Esophagus squamous epithelium (tissue), 5 donors: ENCODE data around the gene RASAL2. TPM values are rescaled to one million over a fixed set of nuclear protein-coding genes. Genes with fewer than 3 reads are reported as not detected.

Source experiments
- DNase-seq: peaks from one replicate; lab custom pipeline; 2025; lab: John Stamatoyannopoulos, UW
- H3K27ac ChIP-seq, 4 donors: fragments of 200-600 bp; sonication (generic); one replicate each; pipeline ENCODE4 v1.5.1; 2016 to 2019; ENCODE audit warnings: mild to moderate bottlenecking in 1 of 4
- H3K27me3 ChIP-seq, 4 donors: fragments of 200-600 bp; sonication (generic); 1 replicate in 3 of 4; 2 replicates in 1 of 4; pipeline versions ENCODE4 v1.5.1 to v1.6.0; 2017 to 2021; ENCODE audit warnings: antibody characterized with exemption in 1 of 4
- H3K36me3 ChIP-seq, 3 donors: fragments of 200-600 bp; sonication (generic); one replicate each; pipeline ENCODE4 v1.5.1; 2016 to 2019
- H3K4me1 ChIP-seq, 3 donors: fragments of 200-600 bp; sonication (generic); one replicate each; pipeline ENCODE4 v1.5.1; 2017 to 2019
- H3K4me3 ChIP-seq, 4 donors: fragments of 200-600 bp; sonication (generic); 1 replicate in 3 of 4; 2 replicates in 1 of 4; pipeline ENCODE4 v1.5.1; 2016 to 2019; ENCODE audit warnings: mild to moderate bottlenecking in 2 of 4, moderate library complexity in 1 of 4
- H3K9me3 ChIP-seq, 3 donors: fragments of 200-600 bp; sonication (generic); one replicate each; pipeline ENCODE4 v1.5.1; 2016 to 2019
- POLR2A ChIP-seq, 4 donors: fragments of 450-650 bp; IDR thresholded peaks; one replicate each; pipeline ENCODE4 v1.6.1; 2017; ENCODE audit warnings: antibody characterized with exemption in 4 of 4, mild to moderate bottlenecking in 4 of 4, moderate library complexity in 3 of 4
- WGBS, 2 donors: methylation state at CpG; one replicate each; pipeline ENCODE4 v1.1.5; 2018; 5-methylcytosine and 5-hydroxymethylcytosine counted together
- intact Hi-C: fragments of 100-400 bp; cut with DNase I; formaldehyde crosslinking; loops from one replicate; pipeline ENCODE4 v1.15.0; 2022
- total RNA-seq, 4 donors: library from RNA; depleted of rRNA; stranded (reverse); fragments of >200 nt; gene quantifications; one replicate each; pipeline ENCODE4 v1.1.0, GENCODE V29; 2016
- TF ChIP-seq, protein P1 (sequence below), 6 experiments: fragments of 450-650 bp in 4 of 6; fragments of 200-600 bp in 2 of 6; sonication (generic) in 2 of 6; IDR thresholded peaks; one replicate each; pipeline ENCODE4 v1.5.1; 2016 to 2019; ENCODE audit warnings: antibody characterized with exemption in 6 of 6, mild to moderate bottlenecking in 4 of 6, moderate library complexity in 4 of 6
- donor health status: DM: yes; HTN: yes; CAD: no.

RASAL2 gene
- total RNA-seq, 4 donors from 2014 or later, result 20.4 to 29.8 (median 25.5) TPM

DNA sequence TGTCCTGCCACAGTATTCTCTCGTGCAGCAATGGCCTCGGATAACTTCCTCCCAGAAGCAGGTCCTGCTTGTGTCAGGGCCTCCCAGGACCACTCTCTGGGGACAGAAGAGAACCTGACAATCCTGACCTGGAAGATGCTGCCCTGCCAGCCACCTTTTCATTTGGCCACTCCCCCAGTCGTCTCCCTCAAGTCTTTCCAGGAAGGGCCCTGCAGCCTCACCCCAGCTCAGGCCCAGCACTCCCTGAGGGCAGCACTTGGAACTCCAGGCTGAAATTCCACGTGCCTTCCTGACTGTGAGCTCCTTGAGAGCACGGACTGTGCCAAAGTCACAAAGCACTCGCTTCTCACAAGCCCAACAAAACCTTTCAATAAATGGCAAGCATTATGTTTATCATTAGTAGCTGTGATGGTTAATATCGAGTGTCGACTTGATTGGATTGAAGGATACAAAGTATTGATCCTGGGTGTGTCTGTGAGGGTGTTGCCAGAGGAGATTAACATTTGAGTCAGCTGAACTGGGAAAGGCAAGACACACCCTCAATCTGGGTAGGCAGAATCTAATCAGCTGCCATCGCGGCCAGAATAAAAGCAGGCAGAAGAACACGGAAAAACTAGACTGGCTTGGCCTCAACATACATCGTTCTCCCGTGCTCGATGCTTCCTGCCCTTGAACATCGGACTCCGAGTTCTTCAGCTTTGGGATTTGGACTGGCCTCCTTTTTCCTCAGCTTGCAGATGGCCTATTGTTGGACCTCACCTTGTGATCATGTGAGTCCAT lies 405.2 kb downstream of the RASAL2 start:
- Histone ChIP-seq H3K27ac (no peak overlapping the region), H3K27me3 (no peaks in the 10 kb centered on the region), H3K36me3 (no peaks in the 10 kb centered on the region), H3K4me3 (no peak overlapping the region), H3K9me3 (no peaks in the 10 kb centered on the region), H3K4me1 (peaks cover 0 to 3% (median 0%) of the 10 kb centered on the region in 3 donors)
- no peak for DNase-seq
- WGBS, 2 donors, result 67 to 79% methylated on average over 14 to 15 of the region's 16 CpGs
- TF ChIP-seq, protein P1, sequence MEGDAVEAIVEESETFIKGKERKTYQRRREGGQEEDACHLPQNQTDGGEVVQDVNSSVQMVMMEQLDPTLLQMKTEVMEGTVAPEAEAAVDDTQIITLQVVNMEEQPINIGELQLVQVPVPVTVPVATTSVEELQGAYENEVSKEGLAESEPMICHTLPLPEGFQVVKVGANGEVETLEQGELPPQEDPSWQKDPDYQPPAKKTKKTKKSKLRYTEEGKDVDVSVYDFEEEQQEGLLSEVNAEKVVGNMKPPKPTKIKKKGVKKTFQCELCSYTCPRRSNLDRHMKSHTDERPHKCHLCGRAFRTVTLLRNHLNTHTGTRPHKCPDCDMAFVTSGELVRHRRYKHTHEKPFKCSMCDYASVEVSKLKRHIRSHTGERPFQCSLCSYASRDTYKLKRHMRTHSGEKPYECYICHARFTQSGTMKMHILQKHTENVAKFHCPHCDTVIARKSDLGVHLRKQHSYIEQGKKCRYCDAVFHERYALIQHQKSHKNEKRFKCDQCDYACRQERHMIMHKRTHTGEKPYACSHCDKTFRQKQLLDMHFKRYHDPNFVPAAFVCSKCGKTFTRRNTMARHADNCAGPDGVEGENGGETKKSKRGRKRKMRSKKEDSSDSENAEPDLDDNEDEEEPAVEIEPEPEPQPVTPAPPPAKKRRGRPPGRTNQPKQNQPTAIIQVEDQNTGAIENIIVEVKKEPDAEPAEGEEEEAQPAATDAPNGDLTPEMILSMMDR (IDR thresholded peaks at IDR 0.05), result peak in 1 of 6 experiments; percentile 20
- no peak for TF ChIP-seq POLR2A (IDR thresholded peaks at IDR 0.05)
- intact Hi-C loops, result no loop called here

DNA sequence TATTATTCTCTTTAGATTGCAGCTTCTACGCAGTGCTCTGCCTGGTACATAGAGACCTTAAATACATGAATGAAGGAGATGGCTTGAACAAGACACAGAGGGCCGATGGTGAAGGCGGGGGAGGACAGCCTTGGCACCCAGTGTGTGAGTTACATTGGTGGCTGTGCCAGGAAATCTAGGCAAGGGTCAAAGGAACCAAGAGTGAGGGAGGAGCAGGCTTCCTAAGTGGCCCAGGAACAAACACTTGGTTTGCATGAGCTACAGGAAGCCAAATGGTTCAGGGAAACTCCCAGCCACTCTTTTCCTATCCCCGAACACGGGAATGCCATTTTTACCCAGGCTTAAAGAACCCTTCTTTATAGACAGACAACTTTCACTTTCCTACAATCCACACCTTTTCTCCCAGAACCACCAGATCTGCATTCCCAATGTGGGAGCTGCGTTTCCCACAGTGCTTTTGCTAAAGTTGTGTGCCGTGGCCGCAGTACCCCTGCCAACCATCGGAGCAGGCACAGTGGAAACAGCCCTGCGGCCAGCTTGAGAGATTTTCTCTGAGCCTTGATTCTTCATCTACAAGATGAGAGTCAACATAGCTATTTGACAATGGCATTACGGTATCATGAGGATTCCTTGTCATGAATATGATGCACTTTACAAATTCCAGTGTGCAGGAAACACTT lies 406.3 kb downstream of the RASAL2 start:
- Histone ChIP-seq H3K9me3 (no peaks in the 10 kb centered on the region), H3K27ac (no peak overlapping the region), H3K27me3 (no peaks in the 10 kb centered on the region), H3K4me3 (no peak overlapping the region), H3K4me1 (peaks cover 0 to 3% (median 0%) of the 10 kb centered on the region in 3 donors), H3K36me3 (no peaks in the 10 kb centered on the region)
- WGBS, 2 donors, result 82 to 85% methylated on average over 11 of the region's 11 CpGs
- intact Hi-C loops, result loop anchor here (10.0 kb wide), 1 partner anchor 195 kb away; no protein-coding TSS in a partner anchor
- no peak for DNase-seq
- TF ChIP-seq, protein P1 (IDR thresholded peaks at IDR 0.05), result peak in 3 of 6 experiments; percentile 3 to 26 (median 22)
- TF ChIP-seq POLR2A (IDR thresholded peaks at IDR 0.05), result no peak

DNA sequence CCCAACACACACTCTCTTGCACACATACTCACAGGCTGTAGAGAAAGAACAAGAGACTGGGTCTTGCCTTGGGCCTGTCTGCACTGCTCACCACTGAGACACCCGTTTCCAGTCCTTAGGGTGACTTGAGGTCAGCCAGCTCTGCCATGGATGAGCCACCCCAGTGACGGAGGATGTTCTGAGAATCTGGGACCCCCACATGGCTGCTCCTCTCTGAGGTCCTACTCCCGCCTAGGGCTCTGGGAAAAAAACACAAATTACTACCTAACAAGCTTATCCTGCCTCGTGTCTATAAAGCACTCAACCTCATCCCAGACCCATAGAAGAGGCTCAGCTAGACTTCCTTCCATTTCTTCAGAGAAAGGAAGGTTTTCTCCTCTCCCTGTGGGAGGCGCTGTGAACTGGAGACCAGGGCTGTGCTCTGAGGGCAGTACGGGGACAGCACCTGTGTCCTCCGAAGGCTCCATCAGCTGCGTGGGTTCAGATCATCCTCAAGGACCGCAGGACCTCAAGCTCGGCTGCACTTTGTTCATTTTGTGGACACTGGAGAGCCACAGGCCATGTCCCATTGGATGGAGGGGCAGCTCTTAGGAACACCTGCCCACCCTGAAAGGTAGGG lies 407.1 kb downstream of the RASAL2 start:
- Histone ChIP-seq H3K9me3 (no peaks in the 10 kb centered on the region), H3K27ac (no peak overlapping the region), H3K4me3 (no peak overlapping the region), H3K4me1 (peaks cover 0 to 5% (median 1%) of the 10 kb centered on the region in 3 donors), H3K27me3 (no peaks in the 10 kb centered on the region), H3K36me3 (no peaks in the 10 kb centered on the region)
- 85 to 90% methylated on average over 6 to 8 of the region's 10 CpGs for WGBS, 2 donors
- no peak for DNase-seq
- TF ChIP-seq POLR2A (IDR thresholded peaks at IDR 0.05), result no peak
- TF ChIP-seq, protein P1 (IDR thresholded peaks at IDR 0.05), result no peak
- intact Hi-C loops, result loop anchor here (10.0 kb wide), 1 partner anchor 196 kb away; no protein-coding TSS in a partner anchor

DNA sequence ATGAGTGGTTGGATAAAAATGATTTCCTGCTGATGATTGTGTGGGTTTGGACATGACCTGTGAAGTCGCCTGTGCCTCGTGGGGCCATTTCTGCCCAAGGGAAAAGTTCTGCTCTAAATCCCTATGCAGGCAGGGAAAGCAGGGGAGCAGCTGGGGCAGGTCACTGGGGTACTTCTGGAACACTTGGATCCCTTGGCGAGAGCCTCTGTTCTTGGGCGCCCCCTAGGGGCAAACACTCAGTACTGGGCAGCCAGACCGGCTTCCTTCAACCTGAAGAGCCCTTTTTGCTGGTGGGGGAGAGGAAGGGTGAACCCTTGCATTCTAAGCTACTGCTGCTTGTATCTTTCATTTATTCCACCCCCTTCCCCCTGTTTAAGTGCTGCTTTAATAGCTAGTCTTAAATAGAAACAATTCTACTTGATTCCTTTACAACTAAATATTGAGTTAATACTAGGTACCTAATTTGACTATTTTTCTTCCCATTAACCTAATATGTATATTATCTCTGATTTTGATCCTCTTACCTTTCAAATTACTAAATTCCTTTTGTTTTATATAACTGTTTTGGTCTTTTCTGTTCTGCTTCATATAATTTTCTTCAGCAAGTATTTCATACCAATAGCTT lies 407.9 kb downstream of the RASAL2 start:
- Histone ChIP-seq H3K4me3 (no peak overlapping the region), H3K36me3 (no peaks in the 10 kb centered on the region), H3K9me3 (no peaks in the 10 kb centered on the region), H3K27me3 (no peaks in the 10 kb centered on the region), H3K27ac (no peak overlapping the region), H3K4me1 (peaks cover 0 to 10% (median 8%) of the 10 kb centered on the region in 3 donors)
- intact Hi-C loops, result loop anchor here (10.0 kb wide), 1 partner anchor 197 kb away; no protein-coding TSS in a partner anchor
- TF ChIP-seq, protein P1 (IDR thresholded peaks at IDR 0.05), result peak; percentile 55 to 90 (median 72)
- TF ChIP-seq POLR2A (IDR thresholded peaks at IDR 0.05), result no peak
- no peak for DNase-seq
- 18 to 27% methylated on average over 4 to 5 of the region's 5 CpGs for WGBS, 2 donors
